ENCODE data around the gene SMARCA2.

Gene SMARCA2

GRCh38 chr9:1986341-1986740 lies 28.8 kb upstream of the SMARCA2 start:
- Histone ChIP-seq H3K9me3 (ENCODE audit: control insufficient read depth, insufficient read depth, low read length) (no peaks in the 10 kb centered on the region), H3K9ac (ENCODE audit: low read depth, low read length) (no peak overlapping the region), H3K27ac (ENCODE audit: low read depth, low read length) (no peak overlapping the region), H3K4me1 (ENCODE audit: control insufficient read depth, insufficient read depth, low read length) (peaks cover 13% of the 10 kb centered on the region), H3K36me3 (ENCODE audit: control insufficient read depth, insufficient read depth, low read length) (no peaks in the 10 kb centered on the region), H3K27me3 (ENCODE audit: control insufficient read depth, insufficient read depth, low read length) (no peaks in the 10 kb centered on the region), H3K4me3 (ENCODE audit: low read depth, low read length) (no peak overlapping the region)

GRCh38 chr9:1989500-1989899 lies 25.6 kb upstream of the SMARCA2 start:
- Histone ChIP-seq H3K9ac (ENCODE audit: low read depth, low read length) (no peak overlapping the region), H3K27me3 (ENCODE audit: control insufficient read depth, insufficient read depth, low read length) (no peaks in the 10 kb centered on the region), H3K27ac (ENCODE audit: low read depth, low read length) (no peak overlapping the region), H3K36me3 (ENCODE audit: control insufficient read depth, insufficient read depth, low read length) (no peaks in the 10 kb centered on the region), H3K4me1 (ENCODE audit: control insufficient read depth, insufficient read depth, low read length) (peaks cover 21% of the 10 kb centered on the region), H3K9me3 (ENCODE audit: control insufficient read depth, insufficient read depth, low read length) (no peaks in the 10 kb centered on the region), H3K4me3 (ENCODE audit: low read depth, low read length) (no peak overlapping the region)

GRCh38 chr9:1994180-1994579 lies 21.0 kb upstream of the SMARCA2 start:
- Histone ChIP-seq H3K9ac (ENCODE audit: low read depth, low read length) (no peak overlapping the region), H3K27me3 (ENCODE audit: control insufficient read depth, insufficient read depth, low read length) (no peaks in the 10 kb centered on the region), H3K36me3 (ENCODE audit: control insufficient read depth, insufficient read depth, low read length) (no peaks in the 10 kb centered on the region), H3K4me1 (ENCODE audit: control insufficient read depth, insufficient read depth, low read length) (peaks cover 48% of the 10 kb centered on the region), H3K4me3 (ENCODE audit: low read depth, low read length) (no peak overlapping the region; the same call in 1 of the 2 replicates), H3K9me3 (ENCODE audit: control insufficient read depth, insufficient read depth, low read length) (no peaks in the 10 kb centered on the region), H3K27ac (ENCODE audit: low read depth, low read length) (peak overlapping the region; percentile 75)

GRCh38 chr9:1995084-1995483 lies 20.1 kb upstream of the SMARCA2 start:
- peak overlapping the region; percentile 75 for H3K27ac ChIP-seq (ENCODE audit: low read depth, low read length)
- no peaks in the 10 kb centered on the region for H3K9me3 ChIP-seq (ENCODE audit: control insufficient read depth, insufficient read depth, low read length)
- no peaks in the 10 kb centered on the region for H3K36me3 ChIP-seq (ENCODE audit: control insufficient read depth, insufficient read depth, low read length)
- H3K9ac ChIP-seq (ENCODE audit: low read depth, low read length) = peak overlapping the region; percentile 29; the same call in 1 of the 2 replicates
- H3K4me1 ChIP-seq (ENCODE audit: control insufficient read depth, insufficient read depth, low read length) = peaks cover 48% of the 10 kb centered on the region
- no peaks in the 10 kb centered on the region for H3K27me3 ChIP-seq (ENCODE audit: control insufficient read depth, insufficient read depth, low read length)
- no peak overlapping the region for H3K4me3 ChIP-seq (ENCODE audit: low read depth, low read length)

- H3K36me3 ChIP-seq (ENCODE audit: control insufficient read depth, insufficient read depth, low read length) = no peaks in the 10 kb centered on the region
Observed at GRCh38 chr9:1996156-1996555, 19.0 kb upstream of the SMARCA2 start.

GRCh38 chr9:1997646-1998045 lies 17.5 kb upstream of the SMARCA2 start:
- no peaks in the 10 kb centered on the region for H3K9me3 ChIP-seq (ENCODE audit: control insufficient read depth, insufficient read depth, low read length)
- no peaks in the 10 kb centered on the region for H3K27me3 ChIP-seq (ENCODE audit: control insufficient read depth, insufficient read depth, low read length)

More at GRCh38 chr9:1996156-1996555, 19.0 kb upstream of the SMARCA2 start:
- H3K27ac ChIP-seq (ENCODE audit: low read depth, low read length) = no peak overlapping the region
- no peaks in the 10 kb centered on the region for H3K27me3 ChIP-seq (ENCODE audit: control insufficient read depth, insufficient read depth, low read length)
- no peak overlapping the region for H3K9ac ChIP-seq (ENCODE audit: low read depth, low read length)
- no peak overlapping the region for H3K4me3 ChIP-seq (ENCODE audit: low read depth, low read length)
- no peaks in the 10 kb centered on the region for H3K9me3 ChIP-seq (ENCODE audit: control insufficient read depth, insufficient read depth, low read length)
- peaks cover 40% of the 10 kb centered on the region for H3K4me1 ChIP-seq (ENCODE audit: control insufficient read depth, insufficient read depth, low read length)

GRCh38 chr9:1998111-1998510 lies 17.0 kb upstream of the SMARCA2 start:
- Histone ChIP-seq H3K4me1 (ENCODE audit: control insufficient read depth, insufficient read depth, low read length) (peaks cover 49% of the 10 kb centered on the region), H3K27ac (ENCODE audit: low read depth, low read length) (no peak overlapping the region), H3K36me3 (ENCODE audit: control insufficient read depth, insufficient read depth, low read length) (no peaks in the 10 kb centered on the region), H3K4me3 (ENCODE audit: low read depth, low read length) (no peak overlapping the region), H3K9me3 (ENCODE audit: control insufficient read depth, insufficient read depth, low read length) (no peaks in the 10 kb centered on the region), H3K27me3 (ENCODE audit: control insufficient read depth, insufficient read depth, low read length) (no peaks in the 10 kb centered on the region), H3K9ac (ENCODE audit: low read depth, low read length) (no peak overlapping the region)

More at GRCh38 chr9:1997646-1998045, 17.5 kb upstream of the SMARCA2 start:
- Histone ChIP-seq H3K4me3 (ENCODE audit: low read depth, low read length) (no peak overlapping the region), H3K9ac (ENCODE audit: low read depth, low read length) (no peak overlapping the region), H3K4me1 (ENCODE audit: control insufficient read depth, insufficient read depth, low read length) (peaks cover 44% of the 10 kb centered on the region), H3K27ac (ENCODE audit: low read depth, low read length) (no peak overlapping the region), H3K36me3 (ENCODE audit: control insufficient read depth, insufficient read depth, low read length) (no peaks in the 10 kb centered on the region)

- H3K27ac ChIP-seq (ENCODE audit: low read depth, low read length) = no peak overlapping the region
- H3K9me3 ChIP-seq (ENCODE audit: control insufficient read depth, insufficient read depth, low read length) = no peaks in the 10 kb centered on the region
- peaks cover 38% of the 10 kb centered on the region for H3K4me1 ChIP-seq (ENCODE audit: control insufficient read depth, insufficient read depth, low read length)
- no peak overlapping the region for H3K9ac ChIP-seq (ENCODE audit: low read depth, low read length)
- H3K36me3 ChIP-seq (ENCODE audit: control insufficient read depth, insufficient read depth, low read length) = no peaks in the 10 kb centered on the region
- no peak overlapping the region for H3K4me3 ChIP-seq (ENCODE audit: low read depth, low read length)
- H3K27me3 ChIP-seq (ENCODE audit: control insufficient read depth, insufficient read depth, low read length) = no peaks in the 10 kb centered on the region
Observed at GRCh38 chr9:2000314-2000713, 14.8 kb upstream of the SMARCA2 start.

GRCh38 chr9:2008372-2008771 lies 6.8 kb upstream of the SMARCA2 start:
- Histone ChIP-seq H3K27me3 (ENCODE audit: control insufficient read depth, insufficient read depth, low read length) (peaks cover 18% of the 10 kb centered on the region), H3K27ac (ENCODE audit: low read depth, low read length) (no peak overlapping the region), H3K36me3 (ENCODE audit: control insufficient read depth, insufficient read depth, low read length) (no peaks in the 10 kb centered on the region), H3K4me3 (ENCODE audit: low read depth, low read length) (no peak overlapping the region), H3K9me3 (ENCODE audit: control insufficient read depth, insufficient read depth, low read length) (no peaks in the 10 kb centered on the region), H3K4me1 (ENCODE audit: control insufficient read depth, insufficient read depth, low read length) (peaks cover 12% of the 10 kb centered on the region; the same call in 1 of the 2 replicates), H3K9ac (ENCODE audit: low read depth, low read length) (no peak overlapping the region)

- no peak overlapping the region for H3K27ac ChIP-seq (ENCODE audit: low read depth, low read length)
- H3K36me3 ChIP-seq (ENCODE audit: control insufficient read depth, insufficient read depth, low read length) = no peaks in the 10 kb centered on the region
- no peak overlapping the region for H3K4me3 ChIP-seq (ENCODE audit: low read depth, low read length)
- H3K9ac ChIP-seq (ENCODE audit: low read depth, low read length) = no peak overlapping the region
- H3K4me1 ChIP-seq (ENCODE audit: control insufficient read depth, insufficient read depth, low read length) = peaks cover 3% of the 10 kb centered on the region; the same call in 1 of the 2 replicates
- H3K9me3 ChIP-seq (ENCODE audit: control insufficient read depth, insufficient read depth, low read length) = no peaks in the 10 kb centered on the region
- H3K27me3 ChIP-seq (ENCODE audit: control insufficient read depth, insufficient read depth, low read length) = peaks cover 38% of the 10 kb centered on the region
Observed at GRCh38 chr9:2012347-2012746, 2.8 kb upstream of the SMARCA2 start.

GRCh38 chr9:2013743-2014475 lies 1.2 kb upstream of the SMARCA2 start:
- peak overlapping the region; percentile 94 for H3K4me3 ChIP-seq (ENCODE audit: low read depth, low read length)
- peaks cover 52% of the 10 kb centered on the region for H3K27me3 ChIP-seq (ENCODE audit: control insufficient read depth, insufficient read depth, low read length)
- peaks cover 12% of the 10 kb centered on the region for H3K4me1 ChIP-seq (ENCODE audit: control insufficient read depth, insufficient read depth, low read length)
- no peaks in the 10 kb centered on the region for H3K36me3 ChIP-seq (ENCODE audit: control insufficient read depth, insufficient read depth, low read length)
- no peak overlapping the region for H3K9ac ChIP-seq (ENCODE audit: low read depth, low read length)
- H3K9me3 ChIP-seq (ENCODE audit: control insufficient read depth, insufficient read depth, low read length) = no peaks in the 10 kb centered on the region
- H3K27ac ChIP-seq (ENCODE audit: low read depth, low read length) = no peak overlapping the region

All from HUES48 (cell line).